Measurements from ENCODE around the gene HJURP.
"Not testable (repeated sequence)": the region's sequence is repeated elsewhere in the genome, so short reads cannot be mapped to it uniquely, and the experiment has no call there.

Gene HJURP, protein sequence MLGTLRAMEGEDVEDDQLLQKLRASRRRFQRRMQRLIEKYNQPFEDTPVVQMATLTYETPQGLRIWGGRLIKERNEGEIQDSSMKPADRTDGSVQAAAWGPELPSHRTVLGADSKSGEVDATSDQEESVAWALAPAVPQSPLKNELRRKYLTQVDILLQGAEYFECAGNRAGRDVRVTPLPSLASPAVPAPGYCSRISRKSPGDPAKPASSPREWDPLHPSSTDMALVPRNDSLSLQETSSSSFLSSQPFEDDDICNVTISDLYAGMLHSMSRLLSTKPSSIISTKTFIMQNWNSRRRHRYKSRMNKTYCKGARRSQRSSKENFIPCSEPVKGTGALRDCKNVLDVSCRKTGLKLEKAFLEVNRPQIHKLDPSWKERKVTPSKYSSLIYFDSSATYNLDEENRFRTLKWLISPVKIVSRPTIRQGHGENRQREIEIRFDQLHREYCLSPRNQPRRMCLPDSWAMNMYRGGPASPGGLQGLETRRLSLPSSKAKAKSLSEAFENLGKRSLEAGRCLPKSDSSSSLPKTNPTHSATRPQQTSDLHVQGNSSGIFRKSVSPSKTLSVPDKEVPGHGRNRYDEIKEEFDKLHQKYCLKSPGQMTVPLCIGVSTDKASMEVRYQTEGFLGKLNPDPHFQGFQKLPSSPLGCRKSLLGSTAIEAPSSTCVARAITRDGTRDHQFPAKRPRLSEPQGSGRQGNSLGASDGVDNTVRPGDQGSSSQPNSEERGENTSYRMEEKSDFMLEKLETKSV

DNA sequence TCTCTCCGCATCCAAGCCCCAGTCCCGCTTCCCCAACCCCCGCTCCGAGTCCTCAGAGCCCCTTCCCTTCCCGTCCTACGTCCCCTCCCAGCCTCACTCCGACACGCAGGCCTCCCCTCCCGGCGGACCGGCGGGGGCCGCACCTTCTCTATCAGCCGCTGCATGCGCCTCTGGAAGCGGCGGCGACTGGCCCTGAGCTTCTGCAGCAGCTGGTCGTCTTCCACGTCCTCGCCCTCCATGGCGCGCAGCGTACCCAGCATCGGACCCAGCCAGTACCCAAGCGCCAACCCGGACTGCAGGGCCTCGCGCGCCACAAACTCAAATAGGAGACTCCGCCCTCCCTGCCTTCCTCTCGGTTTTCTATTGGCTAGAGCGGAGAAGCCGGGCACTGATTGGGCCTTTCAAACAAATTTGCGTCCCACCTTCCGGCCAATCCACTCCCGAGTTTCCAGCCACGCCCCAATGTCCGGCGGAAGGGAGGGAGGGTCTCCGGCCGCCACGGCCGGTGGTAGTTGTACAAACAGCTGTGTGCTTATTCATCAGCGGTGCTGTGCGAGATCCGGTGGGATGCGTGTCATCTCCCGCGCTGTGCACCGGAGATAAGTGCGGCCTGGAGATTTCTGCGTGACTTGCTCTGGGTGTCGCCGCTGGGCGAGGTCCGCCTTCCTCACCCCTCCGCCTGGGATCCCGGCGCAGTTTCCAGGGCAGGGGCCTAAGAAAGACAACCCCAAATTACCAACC, at the start of gene HJURP:
TSS of gene HJURP (minus strand) at position 295 of the 741 bp plus-strand sequence. CDS start at position 260, 35 bp downstream.
- peak; percentile 86 to 92 for DNase-seq

DNA sequence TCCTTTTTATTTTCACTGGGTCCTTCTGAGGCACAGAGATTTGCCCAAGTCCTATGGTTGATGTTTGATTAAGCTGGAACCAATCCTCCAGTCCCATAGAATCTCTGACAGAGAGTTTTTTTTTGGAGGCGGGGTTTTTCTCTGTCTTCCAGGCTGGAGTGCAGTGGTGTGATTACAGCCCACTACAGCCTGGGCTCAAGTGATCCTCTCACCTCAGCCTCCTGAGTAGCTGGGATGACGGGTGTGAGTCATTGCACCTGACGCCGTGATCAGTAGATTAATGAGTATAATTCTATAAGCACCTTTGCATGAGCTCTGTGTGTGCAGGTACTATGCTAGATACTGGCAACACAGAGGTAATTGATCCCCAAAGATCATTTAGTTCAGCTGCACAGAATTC, 47.5 kb upstream of the HJURP start:
- DNase-seq, result no peak

DNA sequence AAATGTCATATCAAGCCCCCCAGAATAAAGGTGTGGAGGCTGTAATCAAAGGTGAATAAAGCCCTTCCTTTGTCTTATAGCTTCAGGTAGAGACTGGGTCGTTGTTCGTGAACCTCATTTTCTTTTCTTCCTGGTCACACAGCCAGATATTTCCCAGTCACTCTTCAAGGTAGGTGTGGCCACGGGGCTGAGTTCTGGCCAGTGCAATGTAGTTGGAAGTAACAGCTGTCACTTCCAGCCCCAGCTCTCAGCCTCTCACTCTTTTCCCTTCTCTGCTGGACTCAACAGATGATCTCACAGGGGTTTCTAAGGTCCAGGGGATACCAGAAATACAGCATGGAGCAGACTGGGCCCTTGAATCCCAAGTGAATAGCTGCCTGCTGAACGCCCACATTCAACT, 47.0 kb upstream of the HJURP start:
- DNase-seq, result no peak

DNA sequence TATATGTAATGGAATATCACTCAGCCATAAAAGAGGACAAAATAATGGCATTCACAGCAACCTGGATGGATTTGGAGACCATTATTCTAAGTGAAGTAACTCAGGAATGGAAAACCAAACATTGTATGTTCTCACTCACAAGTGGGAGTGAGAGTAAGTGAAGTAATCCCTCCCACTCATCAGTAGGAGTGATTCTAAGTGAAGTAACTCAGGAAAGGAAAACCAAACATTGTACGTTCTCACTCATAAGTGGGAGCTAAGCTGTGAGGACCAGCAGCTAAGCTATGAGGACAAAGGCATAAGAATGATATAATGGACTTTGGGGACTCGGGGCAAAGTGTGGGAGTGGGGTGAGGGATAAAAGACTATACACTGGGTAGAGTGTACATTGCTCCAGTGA, 41.9 kb upstream of the HJURP start:
- not testable (repeated sequence) for DNase-seq

DNA sequence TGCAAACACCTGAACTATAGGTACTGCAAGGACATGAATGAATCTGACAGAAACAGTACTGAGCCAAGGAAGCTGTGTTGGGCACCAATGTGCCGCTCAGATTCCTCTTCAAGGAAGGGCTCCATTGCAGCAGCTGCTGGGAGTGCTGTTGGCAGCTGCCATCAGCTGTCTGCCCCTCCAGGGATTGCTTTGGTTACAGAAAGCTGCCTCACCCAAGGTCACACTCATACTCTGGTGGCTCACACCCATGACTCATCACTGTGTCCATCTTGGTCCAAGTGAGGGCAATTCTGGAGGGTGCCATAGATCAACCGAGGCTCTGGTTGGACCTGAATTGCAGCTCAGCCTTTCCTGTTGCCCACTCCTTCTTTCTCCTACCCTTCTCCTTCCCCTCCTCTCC, 38.5 kb upstream of the HJURP start:
- no peak for DNase-seq

DNA sequence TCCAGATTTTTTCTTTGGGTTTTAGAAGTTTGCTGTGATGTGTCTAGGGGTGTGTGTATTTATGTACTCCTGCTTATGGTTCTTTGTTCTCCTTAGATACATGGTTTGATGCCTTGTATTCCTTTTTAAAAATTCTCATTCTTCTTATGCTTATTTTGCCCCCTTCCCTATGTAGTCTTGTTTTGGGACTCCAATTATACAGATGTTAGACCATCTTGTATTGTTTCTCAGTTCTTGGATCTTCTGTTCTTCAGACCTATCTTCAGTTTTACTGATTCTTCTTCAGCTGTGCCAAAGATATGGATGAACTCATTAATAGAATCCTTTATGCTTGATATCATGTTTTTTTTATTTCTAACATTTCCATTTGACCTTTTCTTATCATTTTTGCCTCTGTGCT, 28.0 kb upstream of the HJURP start:
- no peak for DNase-seq

DNA sequence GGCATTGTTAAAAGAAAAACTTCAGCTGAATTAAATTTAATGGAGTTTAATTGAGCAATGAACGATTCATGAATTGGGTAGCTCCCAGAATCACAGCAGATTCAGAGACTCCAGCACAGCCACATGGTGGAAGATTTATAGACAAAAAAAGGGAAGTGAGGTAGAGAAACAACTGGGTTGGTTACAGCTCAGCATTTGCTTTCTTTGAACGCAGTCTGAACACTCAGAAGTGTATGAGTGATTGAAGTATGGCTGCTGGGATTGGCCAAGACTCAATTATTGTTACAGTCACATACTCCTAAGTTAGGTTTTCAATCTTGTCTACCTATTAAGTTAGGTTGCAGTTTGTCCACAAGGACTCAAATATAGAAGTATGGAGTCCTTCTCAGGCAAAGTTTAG, 17.8 kb upstream of the HJURP start:
- not testable (repeated sequence) for DNase-seq

DNA sequence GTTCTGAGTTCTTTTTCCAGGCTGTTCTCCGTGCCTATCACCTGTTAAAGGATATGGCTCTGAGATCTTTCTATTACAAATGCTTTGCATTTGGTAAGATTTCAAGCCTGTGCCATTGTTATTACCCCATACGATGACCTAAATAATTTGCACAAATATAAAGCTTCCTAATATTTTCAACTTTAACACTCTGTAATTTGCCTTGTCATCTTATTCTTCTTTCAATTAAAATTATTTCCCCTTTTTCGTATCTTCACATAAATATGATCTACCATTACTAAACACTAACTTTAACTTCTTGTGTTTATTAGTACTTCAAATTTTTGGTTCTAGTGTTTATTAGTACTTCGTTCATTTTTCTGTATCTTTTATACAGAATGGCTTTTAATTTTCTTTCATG, 17.1 kb upstream of the HJURP start:
- no peak for DNase-seq

DNA sequence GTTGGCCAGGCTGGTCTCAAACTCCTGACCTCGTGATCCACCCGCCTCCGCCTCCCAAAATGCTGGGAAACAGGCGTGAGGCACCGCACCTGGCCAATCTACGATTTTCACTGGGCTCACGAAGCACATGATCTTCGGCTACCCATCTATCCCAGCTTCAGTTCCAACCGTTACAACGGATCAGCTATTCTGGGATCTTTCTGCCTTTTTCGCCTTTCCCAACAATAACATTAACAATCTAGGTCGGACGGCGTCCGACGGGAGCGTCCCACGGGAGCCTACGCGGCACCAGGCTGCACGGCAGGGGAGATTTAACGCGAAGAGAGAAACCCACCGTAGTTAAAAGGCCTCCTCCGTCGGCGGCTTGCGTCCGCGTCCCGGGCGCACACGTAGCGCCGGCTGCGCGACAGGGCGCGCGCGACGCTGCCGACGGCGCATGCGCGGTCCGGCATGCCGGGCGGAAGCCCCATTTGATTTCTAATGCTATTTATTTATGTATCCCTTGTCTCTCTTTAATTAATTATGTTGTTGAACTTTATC, 13.7 kb upstream of the HJURP start, which contains the start of gene MSL3B:
TSS of gene MSL3B (minus strand) at position 394 of the 540 bp plus-strand sequence.
- DNase-seq, result peak; percentile 31 to 75

DNA sequence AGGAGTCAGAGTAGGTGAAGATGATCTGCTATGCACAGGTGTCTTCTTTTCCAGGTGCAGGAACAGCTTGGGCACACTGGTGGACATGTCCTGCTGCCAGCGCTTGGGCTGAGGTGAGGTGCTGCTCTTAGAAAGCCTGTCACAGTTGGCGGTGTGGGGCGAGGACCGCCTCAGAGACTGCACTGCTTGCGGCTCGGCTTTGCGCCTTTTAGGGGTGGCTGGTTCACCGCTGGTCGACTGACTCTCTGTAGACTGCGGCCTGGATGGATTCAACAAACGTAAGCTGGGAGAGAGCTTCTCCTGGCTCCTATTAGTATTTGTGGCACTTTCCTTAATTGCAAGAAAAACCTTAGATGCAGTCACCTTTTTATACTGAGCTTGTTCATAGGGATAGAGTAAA, 12.1 kb upstream of the HJURP start:
- DNase-seq, result no peak

DNA sequence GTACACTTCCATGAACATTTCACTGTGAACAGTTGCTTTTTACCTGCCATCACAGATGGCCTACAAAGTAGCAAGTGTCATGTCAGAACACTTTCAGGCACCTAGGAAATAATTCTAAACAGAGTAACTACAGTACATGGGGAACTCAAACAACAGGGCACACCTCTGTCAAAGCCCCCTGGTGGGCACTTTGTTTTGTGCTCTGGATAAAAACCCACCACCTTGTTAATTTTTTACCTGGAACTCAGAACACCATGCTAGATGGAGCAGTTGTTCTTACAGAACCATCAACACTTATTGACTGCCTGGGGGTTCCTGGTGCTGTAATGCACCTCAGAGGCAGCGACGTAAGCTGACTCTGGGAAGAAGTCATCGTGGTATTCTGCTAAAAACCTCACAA, 11.5 kb upstream of the HJURP start:
- DNase-seq, result no peak

DNA sequence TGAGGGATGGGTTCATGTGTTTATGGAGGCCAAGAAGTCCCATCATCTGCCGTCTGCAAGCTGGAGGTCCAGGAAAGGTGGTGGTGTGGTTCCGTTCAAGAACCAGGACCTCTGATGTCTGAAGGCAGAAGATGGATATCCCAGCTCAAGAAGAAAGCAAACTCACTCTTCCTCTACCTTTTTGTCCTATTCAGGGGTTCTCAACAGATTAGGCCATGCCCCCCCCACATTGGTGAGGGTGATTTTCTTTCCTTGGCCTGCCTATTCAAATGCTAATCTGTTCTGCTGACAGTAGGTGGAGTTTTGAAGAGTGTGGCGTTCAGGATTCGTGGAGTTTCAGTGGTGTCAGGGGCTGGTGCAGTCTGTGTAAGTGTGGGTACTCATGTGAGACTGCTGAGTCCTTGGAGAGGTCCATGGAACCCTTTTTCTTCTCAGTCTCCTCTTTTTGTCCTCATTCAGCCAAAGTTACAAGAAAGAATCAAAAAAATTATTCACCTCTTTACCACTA, 8.0 kb upstream of the HJURP start:
- DNase-seq, result no peak

DNA sequence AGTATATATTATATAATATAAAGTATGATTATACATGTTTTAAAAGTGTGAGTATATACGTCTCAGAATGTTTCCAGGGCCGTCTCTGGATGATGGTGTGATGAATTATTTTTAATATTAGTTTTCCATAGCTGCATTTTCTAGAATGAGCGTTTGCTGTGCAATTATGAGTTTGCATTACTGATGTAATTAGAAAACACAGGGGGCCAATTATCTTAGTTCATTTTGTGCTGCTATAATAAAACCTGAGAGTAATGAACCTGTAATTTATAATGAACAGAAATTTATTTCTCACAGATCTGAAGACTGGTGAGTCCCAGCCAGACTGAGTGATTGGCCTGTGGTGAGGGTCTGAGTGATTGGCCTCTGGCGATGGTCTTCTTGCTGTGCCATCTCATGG, 4.0 kb upstream of the HJURP start:
- no peak for DNase-seq

DNA sequence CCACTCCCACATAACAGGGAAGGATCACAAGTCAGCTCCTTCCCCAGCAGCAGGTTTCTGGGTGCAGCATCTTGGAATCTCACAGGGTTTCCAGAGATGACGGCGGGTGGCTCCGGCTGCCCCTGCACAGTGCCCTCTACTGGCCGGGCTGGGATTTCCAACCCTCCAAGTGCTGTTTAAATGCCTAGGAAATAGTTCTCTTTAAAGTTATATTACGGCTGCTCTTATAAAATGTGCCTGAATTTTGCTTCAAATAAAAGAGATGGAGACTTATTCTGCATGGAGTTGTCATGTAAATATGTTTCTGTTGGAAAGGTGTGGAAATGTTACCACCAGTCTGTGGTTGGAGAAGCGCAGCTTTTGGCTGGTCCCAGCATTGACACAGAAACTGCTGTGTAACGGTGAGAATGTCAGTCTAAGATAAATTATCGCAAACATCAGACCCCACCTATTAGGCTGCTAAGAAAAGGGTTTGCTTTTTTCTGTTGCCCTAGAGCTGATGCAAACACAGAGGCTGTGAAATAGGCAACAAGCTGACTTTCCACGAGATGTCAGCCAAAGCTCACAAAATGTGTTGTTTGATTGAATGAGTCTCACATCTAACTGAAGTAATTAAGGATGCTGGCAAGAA, 3.3 kb upstream of the HJURP start:
- peak in 1 of 2 experiments; percentile 15 for DNase-seq

DNA sequence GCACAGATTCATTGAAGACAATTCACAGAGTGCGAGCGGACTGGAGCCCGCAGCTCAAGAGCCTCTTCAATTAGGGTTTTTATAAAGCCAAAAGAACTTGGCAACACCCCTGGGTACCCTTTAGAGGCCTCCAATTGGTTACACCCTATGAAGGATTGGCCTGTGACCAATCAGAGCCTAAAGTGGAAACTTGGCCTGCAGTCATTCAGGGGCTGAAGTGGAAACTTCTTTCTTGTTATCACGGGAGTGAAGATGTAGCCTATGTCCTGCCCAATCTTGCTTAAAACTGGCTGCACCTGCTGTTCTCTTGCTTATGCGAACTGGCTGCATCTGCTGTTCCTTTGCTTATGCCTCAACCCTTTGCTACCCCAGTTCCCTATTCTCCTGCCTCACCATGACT, 1.8 kb upstream of the HJURP start:
- no peak for DNase-seq

DNA sequence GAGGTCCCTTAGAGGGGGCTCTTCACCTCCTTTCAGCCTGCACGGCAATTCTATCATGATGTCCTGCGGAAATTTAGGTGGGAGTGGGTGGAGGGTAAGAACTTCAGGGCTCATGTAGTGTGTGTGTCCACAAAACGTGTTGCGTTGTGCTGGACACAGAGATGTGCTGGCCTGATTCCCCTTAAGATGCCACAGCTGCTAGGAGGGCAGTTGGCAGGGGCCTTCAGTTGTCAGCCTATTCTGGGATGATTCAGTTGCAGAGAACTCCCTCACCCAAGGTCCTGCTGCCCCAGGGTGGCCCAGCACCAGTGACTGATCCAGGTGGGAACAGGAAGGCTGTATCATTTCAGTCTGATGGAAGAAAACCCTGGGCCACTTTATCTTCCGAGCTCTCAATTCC, 1.0 kb upstream of the HJURP start:
- DNase-seq, result no peak

DNA sequence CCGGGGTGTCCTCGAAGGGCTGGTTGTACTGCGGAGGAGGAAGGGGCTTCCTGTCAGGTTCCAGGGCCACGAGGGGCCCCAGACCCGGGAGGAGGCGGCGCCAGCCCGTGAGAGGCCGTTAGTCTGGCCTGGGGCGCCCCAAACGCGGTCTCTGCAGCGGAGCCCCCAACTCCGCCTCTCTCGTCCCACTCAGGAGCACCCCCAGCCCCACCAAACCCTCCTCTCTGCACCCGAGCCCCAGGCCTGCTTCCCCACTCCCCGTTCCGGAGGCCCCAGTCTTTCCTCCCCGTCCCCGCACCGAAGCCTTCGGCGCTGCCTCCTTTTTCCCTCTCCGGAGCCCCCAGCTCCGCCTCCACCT, 473 bp downstream of the HJURP start:
- no peak for DNase-seq

DNA sequence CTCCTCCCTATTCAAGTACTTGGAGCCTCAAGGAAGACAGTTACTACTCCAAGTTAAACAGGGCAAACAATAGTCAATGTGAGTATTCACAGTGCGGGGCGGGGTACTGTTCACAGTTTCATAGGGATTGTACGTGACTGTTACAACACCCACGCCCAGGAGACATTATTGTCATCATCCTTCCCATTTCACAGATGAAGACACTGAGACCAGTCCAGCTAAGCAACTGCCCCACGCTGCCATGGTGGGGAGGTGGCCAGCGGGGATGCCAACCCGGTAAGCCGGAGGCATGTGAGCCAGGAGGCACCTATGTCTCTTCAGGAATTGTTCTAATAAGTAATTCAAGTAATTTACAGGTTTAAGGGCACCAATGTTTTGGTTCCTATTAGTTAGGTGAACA, 982 bp downstream of the HJURP start:
- no peak for DNase-seq

DNA sequence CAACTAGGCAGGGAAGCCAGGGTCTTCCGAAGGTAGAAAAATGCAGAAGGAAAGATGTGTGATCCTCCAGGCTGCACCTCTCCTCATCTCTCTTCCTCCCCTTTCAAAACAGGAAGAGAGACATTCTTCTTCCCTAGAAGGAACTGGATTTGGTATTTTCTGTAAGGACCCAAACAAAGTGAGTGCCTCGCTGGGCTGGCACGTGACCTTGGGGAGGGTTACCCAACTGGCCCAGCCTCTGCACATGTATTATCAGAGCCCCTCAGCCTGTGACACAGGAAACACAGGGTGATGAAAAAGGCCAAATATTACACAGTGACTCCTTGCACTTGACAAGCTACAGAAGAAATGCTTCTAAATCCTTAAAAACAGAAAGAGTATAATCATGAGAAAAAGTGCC, 2.3 kb downstream of the HJURP start:
- no peak for DNase-seq

DNA sequence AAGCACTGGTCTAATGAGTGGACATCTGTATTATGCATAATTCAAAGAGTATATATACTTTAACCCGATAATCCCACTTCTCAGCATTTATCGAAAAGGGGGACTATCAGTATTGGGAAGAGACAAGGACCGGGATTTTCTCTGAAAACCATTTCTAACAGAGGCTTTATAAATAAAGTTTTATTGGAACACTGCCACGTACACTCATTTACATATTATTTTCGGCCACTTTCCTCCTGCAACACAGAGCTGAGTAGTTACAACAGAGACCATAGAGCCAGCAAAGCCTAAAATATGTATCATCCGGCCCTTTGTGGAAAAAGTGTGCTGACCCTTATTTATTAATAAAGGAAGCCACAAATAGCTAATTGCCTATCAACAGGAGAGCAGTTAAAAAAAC, 3.2 kb downstream of the HJURP start:
- DNase-seq, result no peak

DNA sequence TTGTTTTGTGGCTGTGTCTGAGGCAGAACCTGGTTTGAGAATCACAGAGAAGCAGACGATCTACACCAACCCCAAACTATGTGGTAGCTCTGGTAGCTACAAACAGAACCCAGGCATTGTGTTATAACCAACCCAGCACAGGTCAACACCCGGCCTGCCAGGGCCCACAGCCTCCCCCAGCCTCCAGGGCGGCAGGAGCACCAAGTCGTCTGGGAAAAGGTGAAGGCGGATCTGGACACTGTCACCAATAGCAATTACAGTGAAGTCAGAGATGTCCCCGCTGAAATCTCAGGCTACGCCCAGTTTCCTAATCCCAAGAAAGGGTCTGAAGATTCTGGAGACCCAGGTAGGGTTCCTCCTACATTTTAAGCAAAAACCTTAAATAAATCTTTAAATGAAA, 3.6 kb downstream of the HJURP start:
- no peak for DNase-seq

DNA sequence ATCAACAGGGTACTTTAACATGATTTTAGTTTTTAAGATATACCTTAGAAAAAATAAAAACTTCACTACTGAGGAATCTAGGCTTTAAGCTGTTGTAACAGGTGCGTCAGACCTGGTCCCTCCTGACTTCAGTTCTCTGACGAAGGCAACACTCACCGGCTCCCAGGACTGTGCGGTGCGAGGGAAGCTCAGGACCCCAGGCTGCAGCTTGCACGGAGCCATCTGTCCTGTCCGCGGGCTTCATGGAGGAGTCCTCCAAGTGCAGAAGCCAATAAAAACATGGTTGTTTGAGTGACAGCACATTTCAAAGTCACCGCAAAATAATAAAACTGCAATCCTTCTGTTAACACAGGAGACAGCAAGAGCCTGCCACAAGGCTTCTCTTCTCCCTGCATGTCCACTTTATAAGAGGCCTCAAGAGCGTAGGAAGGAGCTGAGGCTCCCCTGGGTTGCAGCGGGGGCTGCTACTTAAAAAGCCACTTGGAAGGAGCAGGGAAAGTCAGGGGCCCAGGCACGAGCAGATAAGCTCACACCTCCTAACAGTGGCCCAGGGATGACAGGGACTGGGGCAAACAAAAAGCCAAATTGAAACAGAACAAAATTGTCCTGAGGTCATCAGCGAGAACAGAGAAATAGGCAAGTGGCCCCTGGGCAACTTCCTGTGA, 4.6 kb downstream of the HJURP start:
- no peak for DNase-seq
